Endometrium (tissue), 2 donors: Measurements from ENCODE around the gene SKAP1.
"Not testable (repeated sequence)": the region's sequence is repeated elsewhere in the genome, so short reads cannot be mapped to it uniquely, and the experiment has no call there.

Source experiments
- FAIRE-seq: peaks from 2 replicates; lab custom pipeline; 2012; peaks lifted over from hg19 to GRCh38; lab: Jason Lieb, UNC
- donor health status: control.
- donor health status: control.

The SKAP1 gene

DNA sequence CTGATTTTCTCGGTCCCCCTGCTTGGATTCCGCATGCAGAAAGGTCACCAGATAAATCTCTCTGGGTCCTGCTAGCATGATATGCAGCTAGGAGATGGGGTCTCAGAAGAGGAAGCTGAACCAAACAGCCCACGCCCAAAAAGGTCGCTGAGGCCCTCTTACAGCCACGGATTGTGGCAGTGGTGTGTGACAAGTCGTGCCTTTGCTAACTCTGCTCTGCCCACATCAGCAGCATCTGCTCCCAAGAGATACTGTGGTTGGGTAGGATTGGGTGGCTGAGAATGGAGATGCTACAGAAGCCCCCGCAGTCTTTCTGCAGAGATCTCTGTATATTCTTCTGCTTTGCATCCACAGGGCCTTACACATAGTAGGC, 15.2 kb upstream of the SKAP1 start:
- no peak for FAIRE-seq

- no peak for FAIRE-seq
Observed at GRCh38 chr17:48444516-48445247, 14.7 kb upstream of the SKAP1 start.

GRCh38 chr17:48443712-48444111, 13.7 kb upstream of the SKAP1 start:
- FAIRE-seq, result no peak

DNA sequence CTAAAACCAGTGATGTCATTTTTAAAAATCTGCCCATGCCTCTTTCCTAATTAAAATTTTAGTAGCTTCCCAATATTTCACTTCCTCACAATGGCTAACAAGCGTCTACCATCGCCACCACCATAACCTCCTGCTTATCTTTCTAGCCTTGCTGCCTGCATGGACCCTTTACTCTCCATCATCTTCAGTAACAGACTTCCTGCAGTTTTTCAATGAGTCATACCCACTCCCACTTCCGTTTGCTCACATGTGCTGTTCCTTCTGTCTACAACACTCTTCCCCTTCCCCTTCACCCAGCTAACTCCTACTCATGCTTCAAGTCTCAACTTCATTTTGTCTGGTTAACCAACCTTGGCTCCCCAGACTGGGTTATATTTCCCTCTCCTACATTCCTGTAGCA, 12.8 kb upstream of the SKAP1 start:
- FAIRE-seq, result no peak

GRCh38 chr17:48441862-48442261, 11.8 kb upstream of the SKAP1 start:
- FAIRE-seq, result no peak

GRCh38 chr17:48441231-48441711, 11.3 kb upstream of the SKAP1 start:
- FAIRE-seq, result no peak

- no peak for FAIRE-seq
Observed at GRCh38 chr17:48440669-48441068, 10.7 kb upstream of the SKAP1 start.

GRCh38 chr17:48439875-48440505, 10.0 kb upstream of the SKAP1 start:
- no peak for FAIRE-seq

DNA sequence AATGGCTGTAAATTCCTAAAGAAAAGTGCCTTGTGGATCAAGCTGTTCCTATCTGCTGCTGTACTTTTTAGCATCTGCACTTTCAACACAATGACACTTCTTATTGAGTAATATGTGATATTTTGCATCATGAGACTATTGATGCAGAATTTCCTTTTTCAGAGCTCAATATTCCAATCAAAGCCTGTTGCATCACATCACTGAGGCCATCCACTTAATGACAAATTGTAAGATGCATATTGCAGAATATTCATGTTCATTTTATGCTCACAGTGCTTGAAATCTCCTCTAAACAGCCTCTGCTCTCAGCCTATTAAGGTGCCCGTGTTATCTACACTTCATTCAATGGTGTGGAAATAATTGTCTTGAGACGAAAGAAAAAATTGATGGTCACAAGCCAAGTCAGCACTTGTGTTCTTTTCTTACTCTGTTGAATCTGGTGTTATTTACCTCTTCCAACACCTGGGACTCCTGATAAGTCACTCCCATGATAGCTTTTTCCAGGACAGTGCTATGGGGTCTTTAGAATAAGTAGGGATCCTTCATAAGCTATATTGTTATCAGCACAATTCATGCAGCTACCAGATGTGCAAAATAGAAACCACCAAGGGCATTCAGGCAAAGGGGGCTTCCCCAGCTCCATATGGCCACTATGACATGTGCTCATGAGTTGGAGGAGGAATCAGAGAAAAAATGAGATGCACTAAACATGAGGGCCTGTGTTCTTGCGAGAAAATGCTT, 9.3 kb upstream of the SKAP1 start:
- no peak for FAIRE-seq

- no peak for FAIRE-seq
Observed at GRCh38 chr17:48438516-48439061, 8.6 kb upstream of the SKAP1 start.

DNA sequence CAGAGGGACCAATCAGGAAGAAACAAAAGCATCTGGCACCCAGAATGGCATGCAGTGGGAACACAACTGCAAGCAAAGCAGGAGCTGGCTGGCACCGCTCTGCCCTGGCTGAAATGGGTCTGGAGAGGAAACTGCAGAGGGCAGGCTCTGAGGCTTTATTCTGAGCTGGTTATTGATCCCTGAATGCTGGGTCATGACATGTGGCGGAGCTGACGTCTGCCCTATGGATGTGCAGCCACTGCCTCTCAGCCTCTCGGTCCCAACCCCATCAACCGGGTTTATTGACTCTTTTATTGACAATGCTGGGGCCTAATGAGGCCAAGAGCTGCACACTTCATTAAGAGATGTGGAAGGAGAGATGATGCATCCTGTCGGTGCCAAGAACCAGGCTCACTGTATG, 3.9 kb upstream of the SKAP1 start:
- no peak for FAIRE-seq

DNA sequence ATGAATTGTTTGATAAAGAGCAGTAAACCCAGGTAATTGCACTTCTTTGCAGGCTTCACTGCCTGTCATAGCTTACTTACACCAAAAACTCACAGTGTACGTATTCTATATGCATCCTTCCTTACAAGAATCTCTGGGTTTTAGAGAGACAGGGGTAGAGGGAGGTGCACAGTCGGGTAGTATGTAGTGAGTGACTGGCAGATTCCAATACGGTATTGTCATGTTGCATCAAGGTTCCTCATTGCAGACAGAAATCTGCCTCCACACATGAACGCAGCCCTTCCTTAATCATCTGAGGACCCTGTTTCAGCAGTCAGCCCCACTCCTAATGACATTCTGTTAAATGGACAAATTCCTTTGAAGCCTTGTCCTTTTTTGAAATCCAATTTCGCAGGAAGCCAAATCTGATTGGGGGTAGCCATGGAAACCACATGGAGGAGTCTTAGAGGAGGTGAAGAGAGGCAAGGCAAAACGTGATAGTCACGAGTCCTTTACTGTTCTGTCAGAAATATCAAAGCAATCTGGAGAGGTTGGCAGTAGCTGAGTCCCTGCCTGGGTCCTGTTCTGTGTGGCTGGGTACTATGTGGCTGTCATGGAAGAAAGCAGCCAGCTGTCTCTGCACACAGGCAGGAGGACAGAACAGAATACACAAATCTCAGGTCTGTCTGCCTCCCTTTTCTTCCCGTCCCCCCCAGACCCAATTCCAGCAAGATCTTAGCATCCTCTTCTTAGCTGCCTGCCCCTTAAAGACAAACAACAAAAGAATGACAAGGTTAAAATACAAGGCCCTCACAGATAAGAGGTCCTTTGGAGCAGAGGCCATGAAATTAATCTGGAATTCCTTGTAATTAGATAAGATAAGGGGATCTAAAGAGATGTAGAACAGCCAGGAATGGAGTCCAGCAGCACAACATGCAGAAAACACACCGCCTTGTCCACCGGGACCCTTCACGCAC, 3.1 kb upstream of the SKAP1 start:
- FAIRE-seq, result no peak

GRCh38 chr17:48429156-48429555, 858 bp downstream of the SKAP1 start:
- no peak for FAIRE-seq

DNA sequence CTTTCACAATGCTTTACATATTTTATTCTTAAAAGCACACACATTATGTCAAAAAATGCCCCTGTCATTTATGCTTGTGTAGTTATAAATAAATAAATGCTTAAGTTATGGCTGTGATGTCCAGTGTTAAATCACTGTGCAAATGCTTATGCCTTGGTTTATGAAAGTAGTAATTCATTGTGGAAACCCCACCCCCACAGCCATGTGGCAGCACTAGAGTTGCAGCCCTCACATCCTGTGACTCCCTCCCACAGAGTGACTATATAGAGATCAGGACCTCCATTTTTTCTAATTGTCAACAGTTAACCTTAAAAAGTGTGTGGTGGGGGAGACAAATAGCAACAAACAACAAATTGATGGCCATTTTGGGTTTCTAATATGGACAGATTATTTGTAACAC, 2.4 kb downstream of the SKAP1 start:
- no peak for FAIRE-seq

GRCh38 chr17:48426761-48427500, 3.1 kb downstream of the SKAP1 start:
- no peak for FAIRE-seq

GRCh38 chr17:48426019-48426665, 3.9 kb downstream of the SKAP1 start:
- FAIRE-seq, result no peak

DNA sequence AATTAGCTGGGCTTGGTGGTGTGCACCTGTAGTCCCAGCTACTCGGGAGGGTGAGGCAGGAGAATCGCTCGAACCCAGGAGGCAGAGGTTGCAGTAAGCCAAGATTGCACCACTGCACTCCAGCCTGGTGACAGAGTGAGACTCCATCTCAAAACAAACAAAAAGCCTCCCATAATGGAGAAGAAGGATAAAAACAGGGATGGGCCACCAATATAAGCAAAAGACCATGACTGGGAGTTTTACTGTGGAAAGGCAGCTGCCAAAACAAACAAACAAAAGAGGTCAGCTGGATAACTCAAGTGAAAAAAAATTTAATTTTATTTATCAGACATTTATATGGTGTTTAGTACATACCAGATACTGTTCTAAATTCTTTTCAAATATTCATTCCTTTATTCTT, 8.0 kb downstream of the SKAP1 start:
- not testable (repeated sequence) for FAIRE-seq

DNA sequence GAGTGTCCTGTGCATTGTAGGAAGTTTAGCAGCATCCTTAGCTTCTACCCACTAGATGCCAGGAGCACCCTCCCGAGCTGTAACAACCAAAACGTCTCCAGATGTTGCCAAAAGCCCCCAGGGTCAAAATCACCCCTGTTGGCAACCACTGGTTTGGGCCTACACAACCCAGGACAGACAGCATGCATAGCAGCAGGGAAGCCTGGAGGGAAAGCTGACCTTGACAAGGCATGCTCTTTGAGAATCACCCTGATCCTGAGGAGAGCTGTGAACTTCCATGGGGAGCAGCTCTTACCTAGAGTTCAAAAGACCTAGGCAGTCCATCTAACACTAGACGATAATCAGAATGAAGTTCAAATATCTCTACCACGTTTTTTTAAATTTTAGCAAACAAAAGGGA, 9.2 kb downstream of the SKAP1 start:
- no peak for FAIRE-seq

DNA sequence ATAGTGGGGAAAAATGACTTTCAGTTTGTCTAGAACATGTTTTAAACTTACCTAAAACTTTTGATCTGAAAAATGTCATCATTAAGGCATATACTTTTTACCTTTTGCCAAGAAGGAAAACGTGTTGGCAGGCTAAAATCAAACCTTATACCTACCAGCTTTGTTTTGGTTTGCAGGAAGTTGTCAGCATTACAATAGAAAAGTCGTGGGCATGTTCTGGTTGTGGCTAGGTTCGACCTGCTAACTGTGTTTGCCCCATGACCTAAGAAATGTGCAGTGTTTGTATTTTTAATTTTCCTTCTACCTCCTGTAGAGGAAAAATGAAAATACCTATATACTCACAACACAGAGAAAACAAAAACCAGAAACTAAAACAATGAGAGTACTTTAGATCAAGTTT, 13.0 kb downstream of the SKAP1 start:
- FAIRE-seq, result no peak

DNA sequence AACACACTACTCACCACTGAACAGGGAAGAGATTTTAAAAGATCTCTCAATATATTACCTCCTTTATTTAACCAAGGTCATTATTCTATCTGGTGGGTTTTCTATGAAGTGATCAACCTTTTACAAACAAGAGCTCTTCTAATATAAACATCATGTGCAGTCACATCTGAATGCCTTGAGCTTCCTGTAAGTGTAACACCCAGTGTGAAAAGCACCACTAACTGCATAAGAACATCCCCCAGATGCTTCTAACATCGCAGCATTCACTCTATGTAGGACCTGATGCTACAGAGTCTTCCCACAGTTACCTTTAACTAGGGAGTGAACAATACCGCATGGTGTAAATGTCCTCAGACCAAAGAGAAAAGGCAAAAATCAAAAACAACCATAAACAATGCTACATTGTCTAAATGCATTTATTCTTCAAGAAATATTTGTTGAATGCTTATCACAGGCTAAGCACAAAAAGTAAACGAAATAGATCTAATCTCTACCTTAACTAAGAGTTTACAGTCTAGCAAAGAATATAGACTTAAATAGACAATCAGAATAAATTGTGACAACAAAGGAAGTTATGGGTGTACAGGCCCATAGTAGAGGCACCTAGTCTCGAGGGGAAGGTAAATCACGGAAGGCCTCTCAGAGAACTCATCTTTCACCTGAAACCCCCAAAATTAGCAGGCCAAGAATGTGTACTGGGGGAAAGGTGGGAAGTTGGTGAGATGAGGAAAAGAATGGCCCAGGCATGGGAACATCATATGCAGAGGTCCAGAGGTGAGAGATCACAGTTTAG, 16.2 kb downstream of the SKAP1 start:
- no peak for FAIRE-seq
